CD4-positive, alpha-beta T cell (primary cell): ENCODE measurements around the gene CLDN2. TPM values are rescaled to one million over a fixed set of nuclear protein-coding genes. Genes with fewer than 3 reads are reported as not detected.

Source experiments
- ATAC-seq: fragments of 200-7000 bp; cut with Tn5 transposase; one replicate; pipeline ENCODE4 v1.10.0; 2022; ENCODE audit warnings: mild to moderate bottlenecking; ENCODE audit not compliant: poor library complexity
- CTCF ChIA-PET: fragments of 350-600 bp; sonication (Branson Sonifier 250); formaldehyde crosslinking; loops from one replicate; lab custom pipeline; 2021; ENCODE audit warnings: antibody characterized with exemption, inconsistent platforms; lab: Charles Lee
- POLR2A ChIA-PET: fragments of 350-600 bp; sonication (Branson Sonifier 250); formaldehyde crosslinking; loops from one replicate; lab custom pipeline; 2021; ENCODE audit warnings: antibody characterized with exemption, inconsistent platforms; lab: Charles Lee
- DNase-seq, 14 experiments: peaks; one replicate each; pipeline ENCODE4 v3.0.0-alpha.2; 2013 to 2020; ENCODE audit warnings: mixed read lengths in 2 of 14
- H3K27ac ChIP-seq, 2 donors: one replicate each; pipeline versions ENCODE4 v1.5.1 to v1.7.0; 2013; ENCODE audit warnings: low read length in 2 of 2, low read depth in 1 of 2, mild to moderate bottlenecking in 1 of 2
- H3K27me3 ChIP-seq, 2 experiments: 1 replicate in 1 of 2; 2 replicates in 1 of 2; pipeline versions ENCODE4 v1.6.1 to v1.7.0; 2013; ENCODE audit warnings: low read length in 2 of 2, control low read depth in 1 of 2, mild to moderate bottlenecking in 1 of 2, moderate library complexity in 1 of 2; ENCODE audit not compliant: insufficient read depth in 2 of 2, control insufficient read depth in 1 of 2
- H3K36me3 ChIP-seq: one replicate; pipeline ENCODE4 v1.6.1; 2013; ENCODE audit warnings: low read length, control low read depth; ENCODE audit not compliant: insufficient read depth
- H3K4me1 ChIP-seq: one replicate; pipeline ENCODE4 v1.6.1; 2013; ENCODE audit warnings: low read length, control low read depth; ENCODE audit not compliant: insufficient read depth
- H3K4me3 ChIP-seq: one replicate; pipeline ENCODE4 v1.5.1; 2013; ENCODE audit warnings: mild to moderate bottlenecking, low read length, moderate library complexity
- H3K9me3 ChIP-seq, 2 experiments: 1 replicate in 1 of 2; 2 replicates in 1 of 2; pipeline versions ENCODE4 v1.6.1 to v1.7.0; 2013; ENCODE audit warnings: low read length in 2 of 2, mild to moderate bottlenecking in 2 of 2, control low read depth in 1 of 2, moderate library complexity in 1 of 2; ENCODE audit not compliant: control insufficient read depth in 1 of 2, insufficient read depth in 1 of 2
- H3K27ac Mint-ChIP-seq: one replicate; pipeline ENCODE4 v1.8.0; 2020; ENCODE audit warnings: mixed read lengths
- H3K27me3 Mint-ChIP-seq: one replicate; pipeline ENCODE4 v1.8.0; 2021; ENCODE audit warnings: mixed read lengths
- H3K36me3 Mint-ChIP-seq: one replicate; pipeline ENCODE4 v1.8.0; 2021; ENCODE audit warnings: low read depth, mixed read lengths
- H3K4me1 Mint-ChIP-seq: one replicate; pipeline ENCODE4 v1.8.0; 2021; ENCODE audit warnings: low read depth, mixed read lengths
- H3K4me3 Mint-ChIP-seq: one replicate; pipeline ENCODE4 v1.8.0; 2020; ENCODE audit warnings: mild to moderate bottlenecking, mixed read lengths
- H3K9me3 Mint-ChIP-seq: one replicate; pipeline ENCODE4 v1.8.0; 2020; ENCODE audit warnings: mixed read lengths
- CTCF ChIP-seq: fragments of 200-600 bp; IDR thresholded peaks from one replicate; pipeline ENCODE4 v1.8.0; 2022; ENCODE audit warnings: antibody characterized with exemption, mild to moderate bottlenecking
- intact Hi-C, 2 experiments: fragments of 100-400 bp; cut with DNase I in 1 of 2; cut with micrococcal nuclease in 1 of 2; formaldehyde crosslinking; loops; one replicate each; pipeline versions ENCODE4 v1.15.1 to v1.9.0; 2023 to 2025; cut with DNase I, micrococcal nuclease
- total RNA-seq, 174 experiments: library from RNA in 2 of 174; stranded (reverse) in 2 of 174; gene quantifications; one replicate each; pipeline ENCODE4 v1.2.3 and lab custom pipeline; 2021 to 2026

The CLDN2 gene
- total RNA-seq, 2 experiments from 2014 or later, result not detected

GRCh38 chrX:106952538-106952937 is 32.3 kb downstream of the CLDN2 start:
- H3K4me3 ChIP-seq, result no peak overlapping the region
- Mint-ChIP-seq H3K27me3 (no peaks in the 10 kb centered on the region), H3K27ac (no peak overlapping the region), H3K4me1 (no peaks in the 10 kb centered on the region), H3K36me3 (peaks cover 39% of the 10 kb centered on the region), H3K9me3 (no peaks in the 10 kb centered on the region), H3K4me3 (no peak overlapping the region)
- no peak overlapping the region for H3K27ac ChIP-seq
- DNase-seq (no peak), ATAC-seq (no peak)
- no peaks in the 10 kb centered on the region for H3K9me3 ChIP-seq
- no peak for TF ChIP-seq CTCF
- H3K36me3 ChIP-seq, result peaks cover 4% of the 10 kb centered on the region
- ChIA-PET CTCF (interaction anchor here (0.9 kb wide), 1 partner anchor 58 kb away, joined by 3 read pairs; no protein-coding TSS in a partner anchor), POLR2A (no interaction called here)
- no peaks in the 10 kb centered on the region for H3K27me3 ChIP-seq
- no peaks in the 10 kb centered on the region for H3K4me1 ChIP-seq
- intact Hi-C loops, result loop anchor here (1.0 to 5.0 kb wide), 3 partner anchors 54 to 470 kb away; no protein-coding TSS in a partner anchor

GRCh38 chrX:106952988-106953387 is 32.8 kb downstream of the CLDN2 start:
- ChIA-PET CTCF (interaction anchor here (0.9 kb wide), 1 partner anchor 59 kb away, joined by 3 read pairs; no protein-coding TSS in a partner anchor), POLR2A (no interaction called here)
- Histone ChIP-seq H3K9me3 (no peaks in the 10 kb centered on the region), H3K4me3 (no peak overlapping the region), H3K27ac (no peak overlapping the region), H3K36me3 (peaks cover 6% of the 10 kb centered on the region), H3K27me3 (no peaks in the 10 kb centered on the region), H3K4me1 (no peaks in the 10 kb centered on the region)
- peak; percentile 31 for TF ChIP-seq CTCF
- Mint-ChIP-seq H3K4me3 (no peak overlapping the region), H3K27me3 (no peaks in the 10 kb centered on the region), H3K27ac (no peak overlapping the region), H3K9me3 (no peaks in the 10 kb centered on the region), H3K36me3 (peaks cover 43% of the 10 kb centered on the region), H3K4me1 (no peaks in the 10 kb centered on the region)
- intact Hi-C loops, result loop anchor here (1.0 to 5.0 kb wide), 3 partner anchors 55 to 471 kb away; no protein-coding TSS in a partner anchor
- ATAC-seq, result no peak
- DNase-seq, result peak in 3 of 14 experiments; percentile 2 to 7 (median 3)

GRCh38 chrX:106954041-106954440 is 33.8 kb downstream of the CLDN2 start:
- no peak for TF ChIP-seq CTCF

More at GRCh38 chrX:106954041-106954440, 33.8 kb downstream of the CLDN2 start:
- H3K9me3 Mint-ChIP-seq, result no peaks in the 10 kb centered on the region
- no peak overlapping the region for H3K27ac Mint-ChIP-seq
- Histone ChIP-seq H3K27me3 (no peaks in the 10 kb centered on the region), H3K4me1 (no peaks in the 10 kb centered on the region), H3K27ac (no peak overlapping the region), H3K4me3 (no peak overlapping the region), H3K9me3 (no peaks in the 10 kb centered on the region), H3K36me3 (peaks cover 9% of the 10 kb centered on the region)
- no peak overlapping the region for H3K4me3 Mint-ChIP-seq
- ATAC-seq (no peak), DNase-seq (no peak)
- POLR2A ChIA-PET, result no interaction called here
- CTCF ChIA-PET, result no interaction called here
- H3K36me3 Mint-ChIP-seq, result peaks cover 44% of the 10 kb centered on the region
- H3K27me3 Mint-ChIP-seq, result no peaks in the 10 kb centered on the region
- no peaks in the 10 kb centered on the region for H3K4me1 Mint-ChIP-seq
- intact Hi-C loops, result loop anchor here in 1 of 2 experiments (5.0 kb wide), 1 partner anchor 472 kb away; no protein-coding TSS in a partner anchor
